DMS79 treated with DMSO at 0.1 percent for 48 hours (cell line): Measurements from ENCODE around the gene FAM118A.
"Not testable (repeated sequence)": the region's sequence is repeated elsewhere in the genome, so short reads cannot be mapped to it uniquely, and the experiment has no call there.

Source experiments
- DNase-seq: peaks from one replicate; lab custom pipeline; 2025; lab: John Stamatoyannopoulos, UW

The FAM118A gene

GRCh38 chr22:45310331-45310976 is 720 bp downstream of the FAM118A start:
- DNase-seq = no peak

- DNase-seq = no peak
Observed at GRCh38 chr22:45310977-45311531, 1.3 kb downstream of the FAM118A start.

GRCh38 chr22:45312415-45312814 is 2.7 kb downstream of the FAM118A start:
- no peak for DNase-seq

- DNase-seq = no peak
Observed at GRCh38 chr22:45312856-45313255, 3.1 kb downstream of the FAM118A start.

- DNase-seq = no peak
Observed at GRCh38 chr22:45314054-45314721, 4.5 kb downstream of the FAM118A start.

GRCh38 chr22:45314786-45315185 is 5.1 kb downstream of the FAM118A start:
- no peak for DNase-seq

- no peak for DNase-seq
Observed at GRCh38 chr22:45316796-45317526, 7.2 kb downstream of the FAM118A start.

- no peak for DNase-seq
Observed at GRCh38 chr22:45317551-45318167, 7.9 kb downstream of the FAM118A start.

- DNase-seq = peak; percentile 64
Observed at GRCh38 chr22:45318168-45318557, 8.4 kb downstream of the FAM118A start.

- DNase-seq = no peak
Observed at GRCh38 chr22:45318558-45319323, 9.0 kb downstream of the FAM118A start.

GRCh38 chr22:45319324-45319685 is 9.6 kb downstream of the FAM118A start:
- no peak for DNase-seq

GRCh38 chr22:45320357-45320976 is 10.7 kb downstream of the FAM118A start:
- no peak for DNase-seq

- DNase-seq = no peak
Observed at GRCh38 chr22:45321827-45322226, 12.1 kb downstream of the FAM118A start.

- no peak for DNase-seq
Observed at GRCh38 chr22:45322873-45323525, 13.3 kb downstream of the FAM118A start.

GRCh38 chr22:45323695-45324094 is 14.0 kb downstream of the FAM118A start:
- no peak for DNase-seq

- DNase-seq = no peak
Observed at GRCh38 chr22:45324311-45324711, 14.6 kb downstream of the FAM118A start.

- DNase-seq = not testable (repeated sequence)
Observed at GRCh38 chr22:45328261-45328660, 18.5 kb downstream of the FAM118A start.

- DNase-seq = no peak
Observed at GRCh38 chr22:45328822-45329529, 19.2 kb downstream of the FAM118A start.

GRCh38 chr22:45329530-45329936 is 19.8 kb downstream of the FAM118A start:
- no peak for DNase-seq

- DNase-seq = no peak
Observed at GRCh38 chr22:45330548-45330947, 20.8 kb downstream of the FAM118A start.
